Endothelial cell of umbilical vein (primary cell): Measurements from ENCODE around the gene MACROD2. TPM values are rescaled to one million over a fixed set of nuclear protein-coding genes. Genes with fewer than 3 reads are reported as not detected.

Experiments used
- BruUV-seq: library from RNA; stranded (reverse); fragments of 400-500 nt; replicated peaks from 2 replicates; lab custom pipeline; 2021; lab: Mats Ljungman, UMichigan
- CTCF ChIA-PET: fragments of 300-600, 350-600 bp; sonication (Branson Sonifier 250); formaldehyde crosslinking; loops from one replicate; lab custom pipeline; 2021; ENCODE audit warnings: antibody characterized with exemption, inconsistent platforms; lab: Charles Lee
- POLR2A ChIA-PET: fragments of 300-600, 350-600 bp; sonication (Branson Sonifier 250); formaldehyde crosslinking; loops from one replicate; lab custom pipeline; 2021; ENCODE audit warnings: antibody characterized with exemption, inconsistent platforms; lab: Charles Lee
- DNase-seq: peaks from one replicate; pipeline ENCODE4 v3.0.0-alpha.2; 2011; ENCODE audit warnings: low read depth, low spot score
- FAIRE-seq: peaks from 2 replicates; lab custom pipeline; 2011; peaks lifted over from hg19 to GRCh38; lab: Jason Lieb, UNC
- H2AFZ ChIP-seq: 2 replicates; pipeline ENCODE4 v1.6.0; 2012; ENCODE audit warnings: low read depth, low read length, control low read depth, inconsistent platforms
- H3K27ac ChIP-seq: 2 replicates; pipeline ENCODE4 v1.5.1; 2011; ENCODE audit warnings: low read depth, mild to moderate bottlenecking, control low read depth, low read length, moderate library complexity; ENCODE audit not compliant: insufficient read depth
- H3K27me3 ChIP-seq, 2 experiments: 2 replicates each; pipeline versions ENCODE4 v1.6.0 to v1.6.1; 2011; ENCODE audit warnings: low read length in 2 of 2, mixed read lengths in 1 of 2; ENCODE audit not compliant: control insufficient read depth in 2 of 2, insufficient read depth in 2 of 2
- H3K36me3 ChIP-seq, 2 experiments: 2 replicates in 1 of 2; 3 replicates in 1 of 2; pipeline ENCODE4 v1.5.1; 2011; ENCODE audit warnings: low read length in 2 of 2, mild to moderate bottlenecking in 1 of 2, moderate library complexity in 1 of 2; ENCODE audit not compliant: control insufficient read depth in 2 of 2, insufficient read depth in 2 of 2; ENCODE audit errors: extremely low read depth in 1 of 2
- H3K4me1 ChIP-seq: 3 replicates; pipeline ENCODE4 v1.5.1; 2011; ENCODE audit warnings: mild to moderate bottlenecking, low read length; ENCODE audit not compliant: control insufficient read depth, insufficient read depth; ENCODE audit errors: extremely low read depth
- H3K4me2 ChIP-seq: 2 replicates; pipeline ENCODE4 v1.6.1; 2011; ENCODE audit warnings: low read length, control low read depth, mixed read lengths; ENCODE audit not compliant: insufficient read depth
- H3K4me3 ChIP-seq, 3 experiments: fragments of 200-600 bp in 1 of 3; sonication (generic), shearing (Covaris generic) in 1 of 3; replicated peaks in 1 of 3; 2 replicates each; pipeline ENCODE4 v1.5.1; 2011 to 2016; ENCODE audit warnings: control low read depth in 3 of 3, low read length in 3 of 3, mild to moderate bottlenecking in 2 of 3, inconsistent platforms in 1 of 3, low read depth in 1 of 3, moderate library complexity in 1 of 3; ENCODE audit not compliant: insufficient read depth in 1 of 3
- H3K79me2 ChIP-seq: 2 replicates; pipeline ENCODE4 v1.6.0; 2012; ENCODE audit warnings: low read length, inconsistent platforms; ENCODE audit not compliant: control insufficient read depth, insufficient read depth
- H3K9ac ChIP-seq: replicated peaks from 2 replicates; pipeline ENCODE3; 2011; ENCODE audit warnings: low read length, control low read depth; ENCODE audit not compliant: insufficient read depth; ENCODE audit errors: extremely low read depth
- H3K9me1 ChIP-seq: replicated peaks from 3 replicates; pipeline ENCODE4 v1.6.0; 2011; ENCODE audit warnings: mild to moderate bottlenecking, low read length; ENCODE audit not compliant: control insufficient read depth, insufficient read depth; ENCODE audit errors: extremely low read depth
- H3K9me3 ChIP-seq: replicated peaks from 2 replicates; pipeline ENCODE4 v1.5.1; 2012; ENCODE audit warnings: low read length, inconsistent platforms; ENCODE audit not compliant: control insufficient read depth, insufficient read depth
- H4K20me1 ChIP-seq: replicated peaks from 2 replicates; pipeline ENCODE3; 2011; ENCODE audit warnings: mild to moderate bottlenecking, low read length; ENCODE audit not compliant: control insufficient read depth, insufficient read depth; ENCODE audit errors: extremely low read depth
- EZH2 ChIP-seq: IDR thresholded peaks from 2 replicates; pipeline ENCODE4 v1.6.1; 2012; ENCODE audit warnings: borderline replicate concordance, low read depth, mild to moderate bottlenecking, moderate library complexity, low read length, inconsistent platforms; ENCODE audit not compliant: severe bottlenecking
- FOS ChIP-seq: IDR thresholded peaks from 2 replicates; pipeline ENCODE4 v1.6.1; 2011; ENCODE audit warnings: mild to moderate bottlenecking, low read length, moderate library complexity, borderline replicate concordance; ENCODE audit not compliant: insufficient read depth
- GATA2 ChIP-seq: IDR thresholded peaks from 2 replicates; pipeline ENCODE4 v1.7.0; 2011; ENCODE audit warnings: low read depth, mild to moderate bottlenecking, moderate library complexity, mixed read lengths, low read length; ENCODE audit not compliant: insufficient read length, insufficient read depth
- JUN ChIP-seq: IDR thresholded peaks from 2 replicates; pipeline ENCODE4 v1.6.1; 2011; ENCODE audit warnings: borderline replicate concordance, low read depth; ENCODE audit not compliant: insufficient read length, insufficient read depth
- MYC ChIP-seq: IDR thresholded peaks from one replicate; pipeline ENCODE4 v1.6.1; 2011; ENCODE audit warnings: mild to moderate bottlenecking, low read depth, low read length
- POLR2A ChIP-seq: IDR thresholded peaks from 2 replicates; pipeline ENCODE4 v1.6.1; 2012; ENCODE audit warnings: low read depth, mild to moderate bottlenecking, control low read depth, low read length
- POLR2AphosphoS5 ChIP-seq: IDR thresholded peaks from 2 replicates; pipeline ENCODE4 v1.6.1; 2012; ENCODE audit warnings: low read depth, mild to moderate bottlenecking, control low read depth, low read length, moderate library complexity; ENCODE audit not compliant: insufficient read depth
- dilution Hi-C: fragments of 300-500 bp; cut with MboI; formaldehyde crosslinking; loops from one replicate; pipeline ENCODE4 v1.15.0; 2019; ENCODE audit warnings: low sequenced_read_pairs; ENCODE audit not compliant: extremely low pct_ligation_motif_present
- intact Hi-C: fragments of 100-400 bp; cut with micrococcal nuclease; formaldehyde crosslinking; loops from one replicate; pipeline ENCODE4 v1.10.0; 2022
- polyA plus RNA-seq, 4 experiments: library from polyadenylated mRNA; depleted of rRNA in 3 of 4; stranded (reverse) in 3 of 4; unstranded in 1 of 4; fragments of >200 nt; gene quantifications; 2 replicates each; pipeline versions ENCODE4 v1.2.1 to v1.2.3, GENCODE V29; 2011 to 2012; ENCODE audit warnings: missing spikeins in 1 of 4
- total RNA-seq: library from RNA; stranded (reverse); gene quantifications from 2 replicates; pipeline ENCODE4 v1.2.3, GENCODE V29; 2021
- TF ChIP-seq, protein P1 (sequence below): IDR thresholded peaks from 2 replicates; pipeline ENCODE4 v1.6.1; 2011; ENCODE audit not compliant: insufficient read depth, insufficient read length
- TF ChIP-seq, protein P2 (sequence below), 2 donors: IDR thresholded peaks; 1 replicate in 1 of 2; 2 replicates in 1 of 2; pipeline ENCODE4 v1.5.1; 2011; ENCODE audit warnings: low read length in 2 of 2, mild to moderate bottlenecking in 2 of 2, moderate library complexity in 2 of 2, control low read depth in 1 of 2, inconsistent platforms in 1 of 2, low read depth in 1 of 2; ENCODE audit not compliant: insufficient read depth in 1 of 2; ENCODE audit errors: extremely low read depth in 1 of 2

MACROD2 gene
- total and polyA plus RNA-seq, 2 donors (not counting 3 experiments of a cell fraction or from before 2014, with no cell fraction given) = 0.11 to 0.73 TPM

DNA sequence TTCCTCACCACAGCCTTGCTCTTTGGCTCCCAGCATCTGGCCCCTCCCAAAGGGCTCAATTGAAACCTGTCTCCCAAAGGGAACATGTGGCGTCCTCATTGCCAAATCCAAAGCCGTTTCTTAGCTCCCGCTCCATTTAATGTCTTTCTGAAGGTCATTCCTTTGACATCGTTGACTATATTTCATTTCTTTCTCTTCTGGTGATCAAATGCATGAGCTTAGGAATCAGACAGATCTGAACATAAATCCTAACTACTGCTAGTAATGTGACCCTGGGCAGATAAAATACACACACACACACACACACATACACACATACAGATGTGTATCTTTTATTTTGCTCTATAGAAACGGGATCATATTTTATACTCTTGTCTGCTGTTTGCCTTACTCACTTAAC is 1306.8 kb downstream of the MACROD2 start:
- Histone ChIP-seq H3K4me2 (no peak overlapping the region), H3K9ac (no peak overlapping the region), H3K4me3 (no peak overlapping the region), H3K27ac (no peak overlapping the region), H3K9me1 (no peaks in the 10 kb centered on the region), H3K27me3 (no peaks in the 10 kb centered on the region), H2AFZ (no peak overlapping the region), H4K20me1 (no peaks in the 10 kb centered on the region), H3K9me3 (no peaks in the 10 kb centered on the region), H3K79me2 (no peaks in the 10 kb centered on the region), H3K36me3 (no peaks in the 10 kb centered on the region), H3K4me1 (no peaks in the 10 kb centered on the region)
- dilution Hi-C loops = no loop called here
- DNase-seq (no peak), FAIRE-seq (no peak)
- intact Hi-C loops = no loop called here
- TF ChIP-seq, protein P1, sequence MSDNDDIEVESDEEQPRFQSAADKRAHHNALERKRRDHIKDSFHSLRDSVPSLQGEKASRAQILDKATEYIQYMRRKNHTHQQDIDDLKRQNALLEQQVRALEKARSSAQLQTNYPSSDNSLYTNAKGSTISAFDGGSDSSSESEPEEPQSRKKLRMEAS = no peak
- POLR2A ChIA-PET = no interaction called here
- CTCF ChIA-PET = interaction anchor here (1.2 kb wide), 1 partner anchor 10 kb away, joined by 3 read pairs; no protein-coding TSS in a partner anchor
- BruUV-seq = no TSS peak

DNA sequence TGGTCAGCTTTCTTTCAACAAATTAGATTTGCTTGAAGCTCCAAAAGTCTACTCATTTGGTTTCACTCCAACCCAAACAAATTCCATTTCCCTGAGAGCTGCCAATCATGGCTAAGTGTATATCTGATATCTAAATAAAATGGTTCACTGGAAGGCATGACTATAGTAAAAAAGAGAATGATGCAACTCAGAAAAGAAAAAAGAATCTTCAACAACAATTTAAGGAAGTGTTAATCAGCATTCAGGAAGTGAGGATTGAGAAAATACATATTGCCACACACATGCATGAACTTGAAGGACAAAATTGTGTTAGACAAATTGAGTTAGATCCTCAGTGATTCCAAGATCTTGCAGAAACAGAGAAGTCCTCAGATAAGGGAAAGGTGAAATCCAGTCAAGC is 1315.0 kb downstream of the MACROD2 start:
- Histone ChIP-seq H3K79me2 (no peaks in the 10 kb centered on the region), H3K9me3 (no peaks in the 10 kb centered on the region), H3K4me3 (no peak overlapping the region), H3K27me3 (no peaks in the 10 kb centered on the region), H3K4me1 (peaks cover 9% of the 10 kb centered on the region), H2AFZ (no peak overlapping the region), H3K9ac (no peak overlapping the region), H3K4me2 (no peak overlapping the region), H4K20me1 (no peaks in the 10 kb centered on the region), H3K27ac (no peak overlapping the region), H3K9me1 (no peaks in the 10 kb centered on the region), H3K36me3 (no peaks in the 10 kb centered on the region)
- peak; percentile 49 for DNase-seq
- POLR2A ChIA-PET = no interaction called here
- BruUV-seq = no TSS peak
- dilution Hi-C loops (no loop called here), intact Hi-C loops (no loop called here)
- no peak for FAIRE-seq
- CTCF ChIA-PET = no interaction called here
- TF ChIP-seq EZH2 = no peak
- no peak for TF ChIP-seq MYC
- peak; percentile 37 for TF ChIP-seq GATA2
- TF ChIP-seq, protein P1 = no peak
- no peak for TF ChIP-seq JUN
- TF ChIP-seq FOS = peak; percentile 12
- no peak for TF ChIP-seq POLR2AphosphoS5
- TF ChIP-seq, protein P2, sequence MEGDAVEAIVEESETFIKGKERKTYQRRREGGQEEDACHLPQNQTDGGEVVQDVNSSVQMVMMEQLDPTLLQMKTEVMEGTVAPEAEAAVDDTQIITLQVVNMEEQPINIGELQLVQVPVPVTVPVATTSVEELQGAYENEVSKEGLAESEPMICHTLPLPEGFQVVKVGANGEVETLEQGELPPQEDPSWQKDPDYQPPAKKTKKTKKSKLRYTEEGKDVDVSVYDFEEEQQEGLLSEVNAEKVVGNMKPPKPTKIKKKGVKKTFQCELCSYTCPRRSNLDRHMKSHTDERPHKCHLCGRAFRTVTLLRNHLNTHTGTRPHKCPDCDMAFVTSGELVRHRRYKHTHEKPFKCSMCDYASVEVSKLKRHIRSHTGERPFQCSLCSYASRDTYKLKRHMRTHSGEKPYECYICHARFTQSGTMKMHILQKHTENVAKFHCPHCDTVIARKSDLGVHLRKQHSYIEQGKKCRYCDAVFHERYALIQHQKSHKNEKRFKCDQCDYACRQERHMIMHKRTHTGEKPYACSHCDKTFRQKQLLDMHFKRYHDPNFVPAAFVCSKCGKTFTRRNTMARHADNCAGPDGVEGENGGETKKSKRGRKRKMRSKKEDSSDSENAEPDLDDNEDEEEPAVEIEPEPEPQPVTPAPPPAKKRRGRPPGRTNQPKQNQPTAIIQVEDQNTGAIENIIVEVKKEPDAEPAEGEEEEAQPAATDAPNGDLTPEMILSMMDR (IDR thresholded peaks at IDR 0.05; ENCODE audit: extremely low read depth in 1 of 2, insufficient read depth in 1 of 2, low read depth in 1 of 2, low read length in 2 of 2) = no peak
- no peak for TF ChIP-seq POLR2A
